Stimulated activated naive CD4-positive, alpha-beta T cell (primary cell): ENCODE data around the gene ABL1.
"Not testable (repeated sequence)": the region's sequence is repeated elsewhere in the genome, so short reads cannot be mapped to it uniquely, and the experiment has no call there.

ENCODE experiments used
- DNase-seq, 6 experiments: peaks; one replicate each; lab custom pipeline; 2025; lab: John Stamatoyannopoulos, UW

The ABL1 gene

DNA sequence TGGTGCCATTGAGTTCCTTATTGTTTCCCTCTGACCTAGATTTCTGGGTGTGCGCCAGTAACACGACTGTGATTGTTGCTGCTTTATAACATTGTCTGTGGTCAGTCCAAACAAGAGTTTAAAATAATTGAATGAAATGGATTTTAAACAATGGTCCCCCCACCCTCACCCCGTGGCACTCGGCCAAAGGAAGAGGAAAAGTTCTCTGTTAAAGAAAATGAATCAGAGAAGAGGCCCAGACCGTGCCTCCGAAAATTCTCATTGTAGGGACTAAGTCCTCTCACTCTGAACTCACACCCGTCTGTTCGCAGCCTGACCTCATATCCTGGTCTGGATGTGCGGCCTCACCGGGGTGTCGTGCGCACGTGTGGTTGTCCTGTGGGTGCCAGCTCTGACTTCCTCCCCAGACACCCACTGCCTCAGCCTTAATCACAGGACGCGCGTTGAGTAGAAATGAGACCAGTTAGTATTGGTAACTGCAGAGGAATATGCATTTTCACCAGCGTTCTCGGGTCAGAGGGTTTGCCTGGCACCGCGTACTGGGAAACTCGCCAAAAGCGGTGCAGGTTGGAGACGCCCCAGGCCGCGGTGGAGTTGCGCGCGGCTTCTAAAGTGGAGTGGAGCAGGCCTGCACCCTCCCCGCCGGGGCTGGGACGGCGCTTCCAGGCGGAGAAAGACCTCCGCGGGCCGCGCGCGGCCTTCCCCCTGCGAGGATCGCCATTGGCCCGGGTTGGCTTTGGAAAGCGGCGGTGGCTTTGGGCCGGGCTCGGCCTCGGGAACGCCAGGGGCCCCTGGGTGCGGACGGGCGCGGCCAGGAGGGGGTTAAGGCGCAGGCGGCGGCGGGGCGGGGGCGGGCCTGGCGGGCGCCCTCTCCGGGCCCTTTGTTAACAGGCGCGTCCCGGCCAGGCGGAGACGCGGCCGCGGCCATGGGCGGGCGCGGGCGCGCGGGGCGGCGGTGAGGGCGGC, at the start of gene ABL1:
ABL1 (plus strand) TSS at position 884 of the 966 bp plus-strand sequence. CDS start 193 bp downstream, outside the sequence.
- peak; percentile 22 to 74 (median 36) for DNase-seq

GRCh38 chr9:130785940-130786508, 49.0 kb upstream of the ABL1 start:
- DNase-seq, result no peak

DNA sequence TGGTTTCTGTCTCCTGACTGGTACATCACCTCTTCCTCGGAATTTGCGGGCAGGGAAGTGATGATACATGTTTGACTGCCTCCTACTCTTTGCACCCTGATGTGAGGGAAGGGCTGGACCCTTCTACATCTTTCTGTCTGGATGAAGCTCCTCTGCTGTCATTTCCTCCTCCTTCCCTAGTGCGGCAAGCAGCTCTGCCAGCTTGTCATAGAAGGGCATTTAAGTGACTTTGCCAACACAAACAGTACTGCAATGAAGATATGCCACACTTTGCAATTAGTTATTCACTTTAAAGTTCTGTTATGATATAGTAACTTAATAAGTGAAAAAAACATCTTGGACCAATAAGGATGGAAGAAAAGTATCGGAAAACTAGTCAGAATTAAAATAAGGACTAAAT, 48.5 kb upstream of the ABL1 start:
- no peak for DNase-seq

DNA sequence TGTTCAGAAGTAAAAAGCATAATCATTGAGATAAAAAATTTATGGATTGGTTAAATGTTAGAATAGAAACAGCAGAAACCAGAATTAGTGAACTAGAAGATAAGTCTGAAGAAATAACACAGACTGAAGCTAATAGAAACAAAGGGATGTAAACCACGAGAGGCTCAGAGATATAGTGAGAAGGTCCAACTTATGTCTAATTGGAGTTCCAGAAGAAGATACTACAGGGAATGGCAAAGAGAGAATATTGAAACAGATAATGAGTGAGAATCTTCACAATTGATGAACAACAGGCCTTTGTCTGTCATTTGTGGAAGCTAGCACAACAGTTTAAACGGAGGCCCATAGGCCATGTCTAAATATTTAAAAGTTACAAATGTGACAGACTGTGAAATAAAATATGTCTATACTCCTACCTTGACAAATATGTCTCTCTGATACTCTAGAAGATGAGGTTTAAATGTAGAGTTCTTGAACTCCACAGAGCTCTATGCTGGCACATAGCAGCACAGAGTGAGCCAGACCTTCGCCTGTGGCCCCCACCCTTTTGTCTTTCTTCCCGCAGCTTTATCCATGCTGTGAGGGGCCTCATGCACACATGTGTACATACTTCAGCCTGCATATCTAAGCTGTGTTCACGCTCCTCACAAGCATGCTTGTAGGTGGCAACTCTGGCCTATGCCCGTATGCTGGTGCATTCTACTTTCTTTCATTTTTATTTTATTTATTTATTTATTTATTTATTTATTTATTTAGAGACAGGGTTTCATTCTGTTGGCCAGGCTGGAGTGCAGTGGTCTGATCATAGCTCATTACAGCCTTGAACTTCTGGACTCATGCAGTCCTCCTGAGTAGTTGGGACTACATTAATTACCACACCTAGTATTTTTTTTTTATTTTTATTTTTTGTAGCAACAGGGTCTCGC, 45.0 kb upstream of the ABL1 start:
- no peak for DNase-seq

DNA sequence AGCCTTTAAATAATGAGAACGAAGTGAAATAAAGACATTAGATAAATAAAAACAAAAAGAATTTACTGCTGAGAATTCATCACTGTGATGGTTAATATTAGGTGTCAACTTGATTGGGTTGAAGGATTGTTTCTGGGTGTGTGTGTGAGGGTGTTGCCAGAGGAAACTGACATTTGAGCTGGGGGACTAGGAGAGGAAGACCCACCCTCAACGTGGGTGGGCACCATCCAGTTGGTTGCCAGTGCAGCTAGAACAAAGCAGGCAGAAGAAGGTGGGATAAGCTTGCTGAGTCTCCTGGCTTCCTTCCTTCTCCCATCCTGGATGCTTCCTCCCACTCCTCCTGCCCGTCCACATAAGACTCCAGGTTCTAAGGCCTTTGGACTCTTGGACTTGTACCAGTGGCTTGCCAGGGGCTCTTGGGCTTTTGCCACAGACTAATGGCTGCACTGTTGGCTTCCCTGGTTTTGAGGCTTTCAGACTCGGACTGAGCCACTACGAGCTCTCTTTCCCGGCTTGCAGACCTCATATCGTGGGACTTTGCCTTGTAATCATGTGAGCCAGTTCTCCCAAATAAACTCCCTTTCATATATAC, 43.7 kb upstream of the ABL1 start:
- no peak for DNase-seq

DNA sequence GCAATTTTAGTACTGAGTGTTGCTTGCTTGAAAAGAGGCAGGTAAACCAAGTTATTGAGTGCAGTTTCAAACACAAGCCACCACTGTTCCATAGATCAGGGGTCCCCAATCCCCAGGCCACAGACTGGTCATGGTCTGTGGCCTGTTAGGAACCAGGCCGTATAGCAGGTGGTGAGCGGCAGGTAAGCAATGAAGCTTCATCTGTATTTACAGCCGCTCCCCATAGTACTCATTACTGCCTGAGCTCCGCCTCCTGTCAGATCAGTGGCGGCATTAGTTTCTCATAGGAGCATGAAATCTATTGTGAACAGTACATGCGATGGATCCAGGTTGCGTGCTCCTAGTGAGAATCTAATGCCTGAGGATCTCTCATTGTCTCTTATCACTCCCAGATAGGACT, 41.5 kb upstream of the ABL1 start:
- no peak for DNase-seq

DNA sequence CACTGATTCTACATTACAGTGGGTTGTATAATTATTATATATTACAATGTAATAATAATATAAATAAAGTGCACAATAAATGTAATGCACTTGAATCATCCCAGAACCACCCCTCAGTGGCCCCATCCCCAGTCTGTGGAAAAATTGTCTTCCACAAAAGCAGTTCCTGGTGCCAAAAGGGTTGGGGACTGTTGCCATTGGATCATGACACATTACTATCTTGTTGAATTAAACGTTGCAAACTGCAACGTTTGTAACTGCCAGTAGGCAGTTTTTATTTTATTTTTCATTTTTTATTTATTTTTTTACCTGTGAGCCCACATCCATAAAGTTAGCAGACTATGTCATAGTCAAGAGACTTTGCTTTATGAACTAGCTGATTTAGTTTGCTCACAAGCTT, 41.0 kb upstream of the ABL1 start:
- DNase-seq, result not testable (repeated sequence)

DNA sequence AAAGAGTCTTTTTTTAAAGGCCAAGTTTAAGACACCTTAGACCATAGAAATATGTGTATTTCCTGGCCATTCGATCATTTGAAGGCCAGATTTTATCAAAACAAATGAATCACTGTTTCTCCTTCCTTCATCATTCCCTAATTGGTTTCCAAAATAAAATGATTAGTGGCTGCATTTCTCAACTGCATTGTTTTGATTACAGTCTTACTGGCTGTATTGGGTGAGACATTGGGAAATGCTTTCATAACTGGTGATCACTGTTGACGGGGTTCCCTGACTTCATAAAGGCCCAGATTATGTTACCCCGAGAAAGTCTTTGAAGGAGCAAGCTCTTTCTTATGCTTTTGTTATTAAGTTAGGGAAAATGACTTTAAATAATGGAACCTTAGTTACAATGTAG, 40.6 kb upstream of the ABL1 start:
- DNase-seq, result not testable (repeated sequence)

GRCh38 chr9:130794923-130795495, 40.0 kb upstream of the ABL1 start:
- no peak for DNase-seq

- not testable (repeated sequence) for DNase-seq
Measured at GRCh38 chr9:130803116-130803515, 31.9 kb upstream of the ABL1 start.

DNA sequence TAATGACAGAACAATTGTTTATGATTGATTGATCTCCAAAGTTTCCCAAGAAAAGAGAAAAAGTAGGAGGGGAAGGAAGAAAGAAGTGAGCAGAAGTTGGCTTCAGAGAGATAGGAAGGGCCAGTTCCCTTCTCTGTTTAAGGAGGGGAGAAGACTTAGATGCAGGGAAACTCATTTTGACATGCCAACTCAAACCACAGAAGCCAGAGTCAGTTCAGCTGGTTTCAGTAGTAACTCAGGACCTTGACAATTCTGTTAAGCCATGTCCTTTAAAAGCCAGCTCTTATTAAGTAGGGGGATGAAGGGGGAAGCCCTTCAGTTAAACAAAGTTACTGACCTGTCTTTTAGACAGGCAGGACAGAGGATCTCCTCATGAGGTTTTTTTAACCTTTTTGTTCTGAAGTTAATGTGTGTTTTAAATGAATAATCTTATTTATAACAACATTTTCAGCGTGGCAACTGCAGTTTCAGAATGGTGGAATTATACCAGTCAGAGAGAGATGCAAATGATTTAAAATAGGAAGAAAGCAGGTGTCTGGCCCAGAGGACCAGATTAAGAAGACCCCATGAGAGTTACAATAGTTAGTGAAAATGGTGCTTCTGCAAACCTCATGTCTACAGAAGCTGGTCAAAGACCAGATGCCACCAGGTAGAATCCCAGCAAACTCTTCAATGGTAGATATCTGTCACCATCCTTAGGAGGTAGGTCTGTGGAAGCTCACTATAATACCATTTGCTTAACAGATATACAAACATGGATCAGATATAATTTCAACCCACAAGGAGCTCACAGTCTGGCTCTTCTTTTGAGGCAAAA, 29.3 kb upstream of the ABL1 start:
- DNase-seq, result no peak

DNA sequence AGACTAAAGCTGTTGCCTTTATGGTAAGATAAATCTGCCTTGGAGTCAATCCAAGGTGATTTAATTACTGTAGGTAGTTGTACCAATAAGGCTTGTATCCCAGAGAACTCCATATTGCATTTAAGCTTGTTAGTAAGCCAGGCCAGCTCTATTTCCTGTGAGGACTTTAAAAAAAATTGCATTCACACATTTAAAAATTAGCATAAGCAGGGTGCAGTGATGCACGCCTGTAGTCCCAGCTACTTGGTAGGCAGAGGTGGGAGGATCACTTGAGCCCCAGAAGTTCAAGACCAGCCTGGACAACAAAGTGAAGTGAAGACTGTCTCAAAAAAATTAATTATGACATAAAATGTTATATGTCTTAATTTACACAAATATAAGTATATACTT, 28.7 kb upstream of the ABL1 start:
- no peak for DNase-seq

DNA sequence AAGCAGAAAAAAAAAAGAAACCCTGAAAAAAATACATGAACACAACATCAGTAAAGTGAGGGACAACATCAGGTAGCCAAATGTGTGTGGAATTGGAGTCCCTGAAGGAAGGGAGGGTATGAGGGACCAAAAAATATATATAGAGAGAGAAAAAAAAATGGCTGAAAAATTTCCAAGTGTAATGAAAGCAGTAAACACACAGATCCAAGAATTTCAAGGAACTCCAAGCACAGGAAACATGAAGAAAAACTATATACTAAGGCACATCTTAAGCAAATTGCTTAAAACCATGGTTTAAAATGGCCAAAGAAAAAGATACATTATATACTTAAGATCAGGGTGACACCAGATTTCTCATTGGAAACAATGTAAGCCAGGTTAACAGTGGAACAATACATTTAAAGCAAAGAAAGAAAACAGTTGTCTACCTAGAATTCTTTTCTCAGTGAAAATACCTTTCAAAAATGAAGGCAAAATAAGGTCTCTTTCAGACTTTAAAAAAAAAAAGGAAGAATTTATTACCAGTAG, 24.4 kb upstream of the ABL1 start:
- DNase-seq, result no peak

DNA sequence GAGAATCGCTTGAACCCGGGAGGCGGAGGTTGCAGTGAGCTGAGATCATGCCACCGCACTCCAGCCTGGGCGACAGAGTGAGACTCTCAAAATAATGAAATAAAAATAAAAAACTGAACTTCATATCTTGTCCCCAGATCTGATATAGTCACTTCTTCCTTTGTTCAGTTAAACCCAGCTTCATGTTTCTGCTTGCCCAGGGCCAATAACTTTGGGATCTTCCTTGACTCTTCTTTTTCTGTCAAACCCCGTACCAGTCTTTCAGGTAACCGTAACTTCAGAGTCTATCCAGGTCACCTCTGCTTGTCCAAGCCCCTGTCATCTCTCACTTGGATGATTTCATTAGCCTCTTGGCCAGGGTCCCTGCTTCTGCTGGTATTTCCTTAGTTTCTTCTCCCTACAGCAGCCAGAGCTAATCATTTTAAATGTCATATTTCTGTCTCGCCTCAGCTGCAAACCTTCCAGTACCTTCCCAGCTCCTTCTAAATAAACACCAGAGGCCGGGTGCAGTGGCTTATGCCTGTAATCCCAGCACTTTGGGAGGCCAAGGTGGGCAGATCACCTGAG, 19.7 kb upstream of the ABL1 start:
- no peak for DNase-seq

DNA sequence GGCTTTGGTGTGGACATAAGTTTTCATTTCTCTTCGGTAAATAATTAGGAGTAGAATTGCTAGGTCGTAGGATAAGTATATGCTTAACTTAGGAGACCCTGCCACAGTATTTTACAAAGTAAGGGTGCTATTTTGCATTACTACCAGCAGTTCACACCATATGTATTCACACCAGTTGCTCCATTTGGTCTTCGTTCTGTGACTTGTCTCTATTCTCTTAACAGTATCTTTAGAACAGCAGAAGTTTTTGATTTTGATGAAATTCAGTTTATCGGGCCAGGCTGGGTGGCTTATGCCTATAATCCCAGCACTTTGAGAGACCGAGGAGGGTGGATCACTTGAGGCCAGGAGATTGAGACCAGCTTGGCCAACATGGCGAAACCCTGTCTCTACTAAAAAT, 17.1 kb upstream of the ABL1 start:
- no peak for DNase-seq

DNA sequence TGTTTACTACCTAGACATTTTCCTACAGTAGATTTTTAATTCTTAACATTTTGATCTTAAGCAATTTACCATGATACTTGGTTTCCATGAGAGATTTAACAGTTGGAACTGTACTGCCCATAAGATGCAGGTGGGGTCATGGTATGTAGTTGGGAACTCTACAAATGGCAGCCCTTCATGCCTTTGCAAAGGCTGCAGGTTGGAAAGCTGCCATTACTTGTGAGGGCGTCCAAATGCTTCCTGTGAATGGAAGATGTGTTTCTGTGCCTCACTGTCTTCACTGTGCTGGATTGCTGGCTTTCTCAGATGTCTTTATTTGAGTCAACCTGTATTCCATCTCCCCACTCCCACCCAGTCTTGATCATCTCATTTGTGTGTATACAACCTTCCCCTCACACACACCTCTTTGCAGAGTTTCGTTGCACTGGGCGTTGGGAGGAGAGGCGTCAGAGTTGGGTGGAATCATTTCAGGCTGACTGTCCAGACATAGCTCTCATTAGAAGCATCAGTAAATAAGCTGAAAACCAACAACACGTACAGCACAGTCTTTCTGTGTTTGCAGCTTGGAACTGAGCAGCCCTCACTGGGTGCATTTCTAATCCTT, 14.8 kb upstream of the ABL1 start:
- no peak for DNase-seq

DNA sequence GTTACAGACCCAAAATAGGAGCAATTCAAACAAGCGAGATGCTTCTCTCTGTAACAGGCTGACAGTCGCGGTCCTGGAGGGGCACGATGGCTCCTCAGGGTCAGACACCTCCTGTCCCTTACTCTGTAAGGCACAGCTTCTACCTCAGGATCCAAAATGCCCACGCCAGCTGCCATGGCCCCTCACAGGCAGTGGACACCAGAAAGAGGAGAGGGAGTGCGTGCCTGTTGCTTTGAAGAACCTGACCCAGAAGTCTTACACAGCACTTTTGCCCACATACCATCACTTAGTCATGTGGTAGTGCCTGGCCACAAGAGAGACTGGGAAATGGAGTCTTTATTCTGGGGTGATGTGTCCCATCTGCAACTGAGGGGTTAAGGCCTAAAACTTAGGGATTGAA, 11.6 kb upstream of the ABL1 start:
- DNase-seq, result no peak

- no peak for DNase-seq
Measured at GRCh38 chr9:130824079-130824478, 11.0 kb upstream of the ABL1 start.

- DNase-seq, result no peak
Measured at GRCh38 chr9:130824643-130825350, 10.3 kb upstream of the ABL1 start.
